ENCODE results near the gene AQP12B. TPM values are rescaled to one million over a fixed set of nuclear protein-coding genes. Genes with fewer than 3 reads are reported as not detected.

The AQP12B gene
- total RNA-seq, 6 experiments from 2014 or later, result not detected

DNA sequence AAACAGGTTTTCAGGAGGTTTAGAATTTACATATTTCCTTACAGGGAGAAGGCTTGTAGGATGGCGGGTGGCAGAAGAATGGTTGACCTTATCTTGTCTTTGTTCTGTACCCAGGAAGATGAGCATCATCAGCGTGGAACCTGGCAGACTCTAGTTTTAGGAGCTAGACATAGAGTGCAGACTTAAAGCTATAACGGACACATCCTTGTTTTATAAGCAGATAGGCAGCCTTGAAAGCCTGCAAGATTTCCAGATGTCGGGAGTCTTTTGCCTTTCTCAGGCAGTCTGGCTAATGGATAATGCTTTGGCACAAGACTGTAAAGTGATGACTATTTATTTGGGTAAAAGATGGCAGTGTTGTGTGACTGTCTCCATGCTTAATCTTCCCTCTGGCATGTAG is 11.7 kb downstream of the AQP12B start:
- Histone ChIP-seq H3K27ac (no peak overlapping the region), H3K27me3 (no peaks in the 10 kb centered on the region), H3K36me3 (no peaks in the 10 kb centered on the region), H3K9me3 (no peaks in the 10 kb centered on the region), H3K4me1 (no peaks in the 10 kb centered on the region), H3K4me3 (no peak overlapping the region)
- intact Hi-C loops (cut with DNase I), result no loop called here
- TF ChIP-seq POLR2A (IDR thresholded peaks at IDR 0.05), result no peak
- TF ChIP-seq, protein P1, sequence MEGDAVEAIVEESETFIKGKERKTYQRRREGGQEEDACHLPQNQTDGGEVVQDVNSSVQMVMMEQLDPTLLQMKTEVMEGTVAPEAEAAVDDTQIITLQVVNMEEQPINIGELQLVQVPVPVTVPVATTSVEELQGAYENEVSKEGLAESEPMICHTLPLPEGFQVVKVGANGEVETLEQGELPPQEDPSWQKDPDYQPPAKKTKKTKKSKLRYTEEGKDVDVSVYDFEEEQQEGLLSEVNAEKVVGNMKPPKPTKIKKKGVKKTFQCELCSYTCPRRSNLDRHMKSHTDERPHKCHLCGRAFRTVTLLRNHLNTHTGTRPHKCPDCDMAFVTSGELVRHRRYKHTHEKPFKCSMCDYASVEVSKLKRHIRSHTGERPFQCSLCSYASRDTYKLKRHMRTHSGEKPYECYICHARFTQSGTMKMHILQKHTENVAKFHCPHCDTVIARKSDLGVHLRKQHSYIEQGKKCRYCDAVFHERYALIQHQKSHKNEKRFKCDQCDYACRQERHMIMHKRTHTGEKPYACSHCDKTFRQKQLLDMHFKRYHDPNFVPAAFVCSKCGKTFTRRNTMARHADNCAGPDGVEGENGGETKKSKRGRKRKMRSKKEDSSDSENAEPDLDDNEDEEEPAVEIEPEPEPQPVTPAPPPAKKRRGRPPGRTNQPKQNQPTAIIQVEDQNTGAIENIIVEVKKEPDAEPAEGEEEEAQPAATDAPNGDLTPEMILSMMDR (IDR thresholded peaks at IDR 0.05), result no peak
- ATAC-seq (no peak), DNase-seq (no peak)
- WGBS (ENCODE audit: insufficient coverage, low coverage, low lambda C conversion rate, missing lambda C conversion rate), result 63% methylated on average over 4 of the region's 4 CpGs

- WGBS (ENCODE audit: insufficient coverage, low coverage, low lambda C conversion rate, missing lambda C conversion rate), result 36% methylated on average over 7 of the region's 7 CpGs
These were observed 12.3 kb downstream of the AQP12B start for GRCh38 chr2:240670402-240670801.

GRCh38 chr2:240664622-240665021 is 18.1 kb downstream of the AQP12B start:
- no peak for TF ChIP-seq POLR2A (IDR thresholded peaks at IDR 0.05)
- TF ChIP-seq, protein P1 (IDR thresholded peaks at IDR 0.05), result no peak

More at GRCh38 chr2:240670402-240670801, 12.3 kb downstream of the AQP12B start:
- Histone ChIP-seq H3K27me3 (no peaks in the 10 kb centered on the region), H3K4me1 (no peaks in the 10 kb centered on the region), H3K36me3 (no peaks in the 10 kb centered on the region), H3K4me3 (no peak overlapping the region), H3K27ac (no peak overlapping the region), H3K9me3 (no peaks in the 10 kb centered on the region)
- intact Hi-C loops (cut with DNase I), result no loop called here
- TF ChIP-seq POLR2A (IDR thresholded peaks at IDR 0.05), result no peak
- TF ChIP-seq, protein P1 (IDR thresholded peaks at IDR 0.05), result no peak
- DNase-seq, result no peak
- ATAC-seq, result no peak

GRCh38 chr2:240663546-240664190 is 19.0 kb downstream of the AQP12B start:
- intact Hi-C loops (cut with DNase I), result no loop called here
- no peak for ATAC-seq
- WGBS (ENCODE audit: insufficient coverage, low coverage, low lambda C conversion rate, missing lambda C conversion rate), result 32% methylated on average over 6 of the region's 6 CpGs
- no peak for DNase-seq
- no peak for TF ChIP-seq POLR2A (IDR thresholded peaks at IDR 0.05)
- TF ChIP-seq, protein P1 (IDR thresholded peaks at IDR 0.05), result no peak
- no peaks in the 10 kb centered on the region for H3K27me3 ChIP-seq
- no peaks in the 10 kb centered on the region for H3K36me3 ChIP-seq
- H3K4me3 ChIP-seq, result no peak overlapping the region
- peaks cover 0 to 4% (median 0%) of the 10 kb centered on the region in 4 donors for H3K9me3 ChIP-seq
- no peak overlapping the region for H3K27ac ChIP-seq
- H3K4me1 ChIP-seq, result no peaks in the 10 kb centered on the region

More at GRCh38 chr2:240664622-240665021, 18.1 kb downstream of the AQP12B start:
- intact Hi-C loops (cut with DNase I), result no loop called here
- 46% methylated on average over 1 of the region's 1 CpG for WGBS (ENCODE audit: insufficient coverage, low coverage, low lambda C conversion rate, missing lambda C conversion rate)
- no peak for ATAC-seq
- Histone ChIP-seq H3K9me3 (peaks cover 0 to 4% (median 0%) of the 10 kb centered on the region in 4 donors), H3K4me1 (no peaks in the 10 kb centered on the region), H3K36me3 (no peaks in the 10 kb centered on the region), H3K4me3 (no peak overlapping the region), H3K27me3 (no peaks in the 10 kb centered on the region), H3K27ac (no peak overlapping the region)
- DNase-seq, result no peak

Data from right lobe of liver (tissue), 6 donors.